A673 (cell line): ENCODE measurements around the gene APOBEC3F.

Source experiments
- EZH2 ChIP-seq: fragments of 200-600 bp; sonication (generic); IDR thresholded peaks from 2 replicates; pipeline ENCODE4 v1.6.1; 2017; ENCODE audit warnings: borderline replicate concordance, low read depth, mild to moderate bottlenecking, mixed read lengths, antibody characterized with exemption, low read length; ENCODE audit not compliant: poor library complexity, severe bottlenecking
- TF ChIP-seq, protein P1 (sequence below): fragments of 300-800, 200-600 bp; sonication (generic); conservative IDR thresholded peaks from 2 replicates; pipeline ENCODE4 v1.5.1; 2017; ENCODE audit warnings: low read depth, mild to moderate bottlenecking, antibody characterized with exemption, low read length, moderate library complexity, mixed read lengths

DNA sequence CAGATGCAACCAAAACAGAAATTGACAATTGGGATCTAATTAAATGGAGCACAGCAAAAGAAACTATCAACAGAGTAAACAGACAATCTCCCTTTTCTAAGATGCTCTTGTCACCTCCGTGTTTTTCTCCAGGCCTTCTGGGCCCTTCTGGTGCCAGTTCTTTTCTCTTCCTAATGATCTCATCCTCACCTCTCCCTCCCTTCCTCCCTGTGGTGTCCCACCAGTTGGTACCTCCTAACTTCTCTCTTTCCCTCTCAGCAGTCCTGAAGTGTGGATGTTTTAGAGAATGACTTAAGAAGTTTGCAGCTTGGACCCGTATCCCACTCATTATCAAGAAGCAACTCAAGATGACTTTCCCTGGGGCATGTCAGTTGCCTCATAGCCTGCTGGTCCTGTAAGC, 62.8 kb downstream of the APOBEC3F start:
- TF ChIP-seq, protein P1, sequence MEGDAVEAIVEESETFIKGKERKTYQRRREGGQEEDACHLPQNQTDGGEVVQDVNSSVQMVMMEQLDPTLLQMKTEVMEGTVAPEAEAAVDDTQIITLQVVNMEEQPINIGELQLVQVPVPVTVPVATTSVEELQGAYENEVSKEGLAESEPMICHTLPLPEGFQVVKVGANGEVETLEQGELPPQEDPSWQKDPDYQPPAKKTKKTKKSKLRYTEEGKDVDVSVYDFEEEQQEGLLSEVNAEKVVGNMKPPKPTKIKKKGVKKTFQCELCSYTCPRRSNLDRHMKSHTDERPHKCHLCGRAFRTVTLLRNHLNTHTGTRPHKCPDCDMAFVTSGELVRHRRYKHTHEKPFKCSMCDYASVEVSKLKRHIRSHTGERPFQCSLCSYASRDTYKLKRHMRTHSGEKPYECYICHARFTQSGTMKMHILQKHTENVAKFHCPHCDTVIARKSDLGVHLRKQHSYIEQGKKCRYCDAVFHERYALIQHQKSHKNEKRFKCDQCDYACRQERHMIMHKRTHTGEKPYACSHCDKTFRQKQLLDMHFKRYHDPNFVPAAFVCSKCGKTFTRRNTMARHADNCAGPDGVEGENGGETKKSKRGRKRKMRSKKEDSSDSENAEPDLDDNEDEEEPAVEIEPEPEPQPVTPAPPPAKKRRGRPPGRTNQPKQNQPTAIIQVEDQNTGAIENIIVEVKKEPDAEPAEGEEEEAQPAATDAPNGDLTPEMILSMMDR = no peak
- TF ChIP-seq EZH2 = no peak
